ENCODE data around the gene JTB.
"Not testable (repeated sequence)": the region's sequence is repeated elsewhere in the genome, so short reads cannot be mapped to it uniquely, and the experiment has no call there.

The JTB gene

GRCh38 chr1:153979091-153979490 lies 1.6 kb upstream of the JTB start:
- DNase-seq: not testable (repeated sequence)

- no peak for DNase-seq
These were observed 918 bp upstream of the JTB start for GRCh38 chr1:153978274-153978909.

- peak in 2 of 56 donors; percentile 5 to 14 for DNase-seq
These were observed 640 bp downstream of the JTB start for GRCh38 chr1:153976819-153977249.

- no peak for DNase-seq
These were observed 3.9 kb downstream of the JTB start for GRCh38 chr1:153973525-153973924.

- no peak for DNase-seq
These were observed 4.4 kb downstream of the JTB start for GRCh38 chr1:153973071-153973470.

GRCh38 chr1:153970346-153970745 lies 7.1 kb downstream of the JTB start:
- no peak for DNase-seq

GRCh38 chr1:153968972-153969371 lies 8.5 kb downstream of the JTB start:
- DNase-seq: no peak

GRCh38 chr1:153968408-153968807 lies 9.1 kb downstream of the JTB start:
- no peak for DNase-seq

- DNase-seq: peak in 1 of 56 donors; percentile 56
These were observed 9.5 kb downstream of the JTB start for GRCh38 chr1:153968000-153968363.

GRCh38 chr1:153967107-153967999 lies 10.1 kb downstream of the JTB start, which contains the start of gene CREB3L4:
TSS of gene CREB3L4 (plus strand) at chr1:153967902. CDS start at chr1:153968526, 624 bp downstream.
- DNase-seq: peak in 55 of 56 donors; percentile 76 to 96 (median 88)

GRCh38 chr1:153963850-153964331 lies 13.6 kb downstream of the JTB start:
- DNase-seq: peak in 5 of 56 donors; percentile 14 to 52 (median 38)

GRCh38 chr1:153963030-153963849 lies 14.2 kb downstream of the JTB start, which contains the start of gene SLC39A1:
TSS of gene SLC39A1 (minus strand) at chr1:153963537. CDS start at chr1:153962715, 822 bp downstream.
- peak in 55 of 56 donors; percentile 68 to 98 (median 95) for DNase-seq

- no peak for DNase-seq
These were observed 15.1 kb downstream of the JTB start for GRCh38 chr1:153962088-153963029.

- no peak for DNase-seq
These were observed 16.1 kb downstream of the JTB start for GRCh38 chr1:153961421-153961820.

- DNase-seq: no peak
These were observed 17.3 kb downstream of the JTB start for GRCh38 chr1:153960206-153960605.

GRCh38 chr1:153959454-153959853 lies 18.0 kb downstream of the JTB start:
- no peak for DNase-seq

GRCh38 chr1:153958961-153959260 lies 18.6 kb downstream of the JTB start:
- peak in 2 of 56 donors; percentile 62 to 73 for DNase-seq

- peak; percentile 65 to 100 (median 97) for DNase-seq
These were observed 19.1 kb downstream of the JTB start, which contains the start of gene CRTC2 for GRCh38 chr1:153958111-153958960. TSS of gene CRTC2 (minus strand) at chr1:153958612. CDS start at chr1:153958497, 115 bp downstream.

- peak in 1 of 56 donors; percentile 44 for DNase-seq
These were observed 19.7 kb downstream of the JTB start for GRCh38 chr1:153957744-153958110.
